Sigmoid colon (tissue), 4 donors: ENCODE results near the gene GK.

Source experiments
- CTCF ChIP-seq, 4 experiments: fragments of 450-650 bp in 3 of 4; fragments of 200-600 bp in 1 of 4; IDR thresholded peaks; one replicate each; pipeline ENCODE4 v1.5.1; 2016 to 2019; ENCODE audit warnings: antibody characterized with exemption in 4 of 4, mild to moderate bottlenecking in 3 of 4, moderate library complexity in 2 of 4
- EP300 ChIP-seq, 4 donors: sonication (generic); formaldehyde crosslinking; IDR thresholded peaks; one replicate each; pipeline ENCODE4 v1.6.1; 2017; ENCODE audit warnings: antibody characterized with exemption in 4 of 4
- POLR2A ChIP-seq, 2 donors: fragments of 450-650 bp; IDR thresholded peaks; one replicate each; pipeline ENCODE4 v1.6.1; 2016; ENCODE audit warnings: antibody characterized with exemption in 2 of 2, mild to moderate bottlenecking in 2 of 2, moderate library complexity in 2 of 2
- POLR2AphosphoS5 ChIP-seq, 4 donors: sonication (generic); formaldehyde crosslinking; IDR thresholded peaks; one replicate each; pipeline ENCODE4 v1.6.1; 2017; ENCODE audit warnings: antibody characterized with exemption in 4 of 4

- no peak for TF ChIP-seq POLR2AphosphoS5 (IDR thresholded peaks at IDR 0.05)
- TF ChIP-seq CTCF (IDR thresholded peaks at IDR 0.05) = no peak
- TF ChIP-seq POLR2A (IDR thresholded peaks at IDR 0.05) = no peak
- TF ChIP-seq EP300 (IDR thresholded peaks at IDR 0.05) = no peak
Measured at GRCh38 chrX:30610026-30610425, 43.2 kb upstream of the GK start.
